Myocyte (in vitro differentiated cells): Measurements from ENCODE around the gene OR8A1. TPM values are rescaled to one million over a fixed set of nuclear protein-coding genes. Genes with fewer than 3 reads are reported as not detected.
"Not testable (repeated sequence)": the region's sequence is repeated elsewhere in the genome, so short reads cannot be mapped to it uniquely, and the experiment has no call there.

Source experiments
- DNase-seq: peaks from one replicate; pipeline ENCODE4 v3.0.0-alpha.2; 2012; ENCODE audit warnings: low read depth
- total RNA-seq: library from RNA; depleted of rRNA; stranded (reverse); fragments of >200 nt; gene quantifications from 2 replicates; pipeline ENCODE4 v1.2.3, GENCODE V29; 2014

The OR8A1 gene
- total RNA-seq, 1 donor from 2014 or later = not detected

GRCh38 chr11:124592627-124593026 lies 22.8 kb downstream of the OR8A1 start:
- DNase-seq = no peak

DNA sequence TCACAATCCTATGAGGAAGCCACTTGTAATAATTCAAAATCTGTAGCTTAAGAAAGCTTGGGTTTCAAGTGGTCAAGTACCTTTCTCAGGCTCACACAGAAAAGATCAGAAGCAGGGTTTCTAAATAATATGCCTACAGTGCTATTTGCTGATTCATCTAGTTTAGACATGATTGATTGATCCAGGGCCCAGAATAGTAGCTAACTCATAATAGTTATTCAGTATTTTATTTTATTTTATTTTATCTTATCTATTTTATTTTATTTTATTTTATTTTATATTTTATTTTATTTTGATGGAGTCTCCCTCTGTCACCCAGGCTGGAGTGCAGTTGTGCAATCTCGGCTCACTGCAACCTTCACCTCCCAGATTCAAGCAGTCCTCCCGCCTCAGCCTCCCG lies 25.5 kb downstream of the OR8A1 start:
- DNase-seq = no peak

- DNase-seq = no peak
Measured at GRCh38 chr11:124597626-124598025, 27.8 kb downstream of the OR8A1 start.

DNA sequence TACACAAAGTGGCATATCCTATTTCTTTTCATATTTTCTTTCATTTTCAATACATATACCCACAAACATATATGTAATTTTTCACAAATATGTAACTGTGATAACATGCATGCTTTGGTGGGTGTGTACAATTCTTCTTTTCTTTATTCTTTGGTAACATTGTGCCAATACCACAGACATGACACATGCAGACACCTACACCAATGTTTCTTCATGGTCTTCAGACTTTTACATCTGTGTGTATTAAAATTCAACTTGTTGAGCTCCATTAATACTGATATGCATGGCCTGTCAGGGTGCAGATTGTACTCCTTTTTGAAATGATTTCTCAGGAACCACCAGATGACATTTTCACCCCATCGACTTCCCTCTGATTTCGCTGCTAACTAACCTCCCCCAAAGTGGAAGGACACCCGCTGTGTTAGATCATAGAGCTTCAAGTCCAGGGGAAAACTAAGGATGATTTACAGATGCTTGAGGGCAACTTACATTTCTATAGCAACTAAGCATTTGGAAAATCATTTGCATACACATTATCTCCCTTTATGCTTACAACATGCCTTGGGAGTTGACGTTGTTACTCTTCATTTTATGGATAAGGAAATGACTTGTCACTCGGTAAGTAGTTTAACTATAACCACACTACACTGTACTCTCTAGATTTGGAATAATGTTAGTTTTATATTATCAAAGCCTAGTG lies 31.0 kb downstream of the OR8A1 start:
- no peak for DNase-seq

- peak; percentile 53 for DNase-seq
Measured at GRCh38 chr11:124602193-124602592, 32.4 kb downstream of the OR8A1 start.

GRCh38 chr11:124602723-124603122 lies 32.9 kb downstream of the OR8A1 start:
- DNase-seq = not testable (repeated sequence)

DNA sequence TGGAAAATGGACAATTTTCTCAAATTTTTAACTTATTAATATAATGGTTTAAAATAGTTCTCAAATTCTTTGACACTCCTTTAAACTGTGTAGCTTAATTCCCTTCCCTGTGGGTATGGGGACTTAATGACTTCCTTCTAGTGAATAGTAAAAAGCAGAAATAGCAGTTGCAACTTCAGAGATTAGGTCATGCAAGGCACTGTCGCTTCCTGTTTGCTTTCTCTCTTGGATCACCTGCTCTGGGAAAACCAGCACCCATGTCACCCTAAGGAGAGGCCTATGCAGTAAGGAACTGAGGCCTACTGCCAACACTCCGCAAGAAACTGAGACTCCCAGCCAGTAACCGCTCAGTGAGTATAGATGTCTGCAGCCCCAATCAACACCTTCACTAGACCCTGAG lies 35.9 kb downstream of the OR8A1 start:
- DNase-seq = no peak

GRCh38 chr11:124608147-124608546 lies 38.4 kb downstream of the OR8A1 start:
- DNase-seq = no peak

GRCh38 chr11:124610295-124610694 lies 40.5 kb downstream of the OR8A1 start:
- DNase-seq = no peak

- DNase-seq = no peak
Measured at GRCh38 chr11:124611064-124611463, 41.3 kb downstream of the OR8A1 start, which contains the start of gene PANX3. PANX3 (plus strand) TSS chr11:124611428; CDS start chr11:124611557, 129 bp downstream.

GRCh38 chr11:124612045-124612444 lies 42.2 kb downstream of the OR8A1 start:
- DNase-seq = no peak

GRCh38 chr11:124612567-124613246 lies 42.9 kb downstream of the OR8A1 start:
- peak; percentile 3 for DNase-seq

GRCh38 chr11:124618863-124619262 lies 49.1 kb downstream of the OR8A1 start:
- DNase-seq = no peak

Other genes starting within 250 kb of the OR8A1 start
- not detected in 2 replicates for gene OR8D2, start 249.8 kb upstream of the OR8A1 start, total RNA-seq
- gene OR8B2, start 185.5 kb upstream of the OR8A1 start, total RNA-seq = not detected in 2 replicates
- not detected in 2 replicates for gene OR8B3, start 171.0 kb upstream of the OR8A1 start, total RNA-seq
- not detected in 2 replicates for gene OR8B4, start 145.1 kb upstream of the OR8A1 start, total RNA-seq
- not detected in 2 replicates for gene OR8B8, start 124.3 kb upstream of the OR8A1 start, total RNA-seq
- gene OR8B12, start 26.3 kb upstream of the OR8A1 start, total RNA-seq = not detected in 2 replicates
- gene PANX3, start 41.4 kb downstream of the OR8A1 start, total RNA-seq = not detected in 2 replicates
- gene TBRG1, start 52.9 kb downstream of the OR8A1 start, total RNA-seq = 21.7 and 23.8 TPM in 2 replicates
- gene SIAE, start 103.7 kb downstream of the OR8A1 start, total RNA-seq = 14.4 and 14.8 TPM in 2 replicates
- gene SPA17, start 103.9 kb downstream of the OR8A1 start, total RNA-seq = 4.6 and 7.7 TPM in 2 replicates
- not detected in 2 replicates for gene NRGN, start 169.9 kb downstream of the OR8A1 start, total RNA-seq
- not detected in 2 replicates for gene VSIG2, start 182.3 kb downstream of the OR8A1 start, total RNA-seq
- gene ESAM, start 192.3 kb downstream of the OR8A1 start, total RNA-seq = 0.08 and 0.26 TPM in 2 replicates
- 5.7 and 6.7 TPM in 2 replicates for gene MSANTD2, start 230.4 kb downstream of the OR8A1 start, total RNA-seq